SJCRH30 (cell line): ENCODE results near the gene MOB3C. TPM values are rescaled to one million over a fixed set of nuclear protein-coding genes. Genes with fewer than 3 reads are reported as not detected.

Experiments
- DNase-seq, 2 experiments: peaks; one replicate each; pipeline ENCODE4 v3.0.0-alpha.2; 2015 to 2020
- H3K27ac ChIP-seq: fragments of 250-450 bp; sonication (Bioruptor Pico); 2 replicates; pipeline ENCODE4 v1.5.1; 2020; ENCODE audit warnings: mild to moderate bottlenecking, moderate library complexity
- H3K27me3 ChIP-seq: fragments of 250-450 bp; sonication (Bioruptor Pico); 2 replicates; pipeline ENCODE4 v1.5.1; 2020; ENCODE audit warnings: mild to moderate bottlenecking, moderate library complexity
- H3K36me3 ChIP-seq: fragments of 250-450 bp; sonication (Bioruptor Pico); 2 replicates; pipeline ENCODE4 v1.5.1; 2020; ENCODE audit warnings: mild to moderate bottlenecking, moderate library complexity
- H3K4me1 ChIP-seq: fragments of 250-450 bp; sonication (Bioruptor Pico); 2 replicates; pipeline ENCODE4 v1.5.1; 2020; ENCODE audit warnings: mild to moderate bottlenecking, moderate library complexity
- H3K4me3 ChIP-seq: fragments of 250-450 bp; sonication (Bioruptor Pico); 2 replicates; pipeline ENCODE4 v1.5.1; 2020; ENCODE audit warnings: mild to moderate bottlenecking, moderate library complexity
- H3K9me3 ChIP-seq: fragments of 250-450 bp; sonication (Bioruptor Pico); replicated peaks from 2 replicates; pipeline ENCODE4 v1.5.1; 2020; ENCODE audit warnings: mild to moderate bottlenecking, moderate library complexity
- total RNA-seq: library from RNA; depleted of rRNA; stranded (reverse); fragments of >200 nt; shearing (Covaris generic); gene quantifications from 2 replicates; pipeline ENCODE4 v1.2.3, GENCODE V29; 2014; rRNA removed

Gene MOB3C
- total RNA-seq, 1 experiment from 2014 or later = 4.3 TPM

DNA sequence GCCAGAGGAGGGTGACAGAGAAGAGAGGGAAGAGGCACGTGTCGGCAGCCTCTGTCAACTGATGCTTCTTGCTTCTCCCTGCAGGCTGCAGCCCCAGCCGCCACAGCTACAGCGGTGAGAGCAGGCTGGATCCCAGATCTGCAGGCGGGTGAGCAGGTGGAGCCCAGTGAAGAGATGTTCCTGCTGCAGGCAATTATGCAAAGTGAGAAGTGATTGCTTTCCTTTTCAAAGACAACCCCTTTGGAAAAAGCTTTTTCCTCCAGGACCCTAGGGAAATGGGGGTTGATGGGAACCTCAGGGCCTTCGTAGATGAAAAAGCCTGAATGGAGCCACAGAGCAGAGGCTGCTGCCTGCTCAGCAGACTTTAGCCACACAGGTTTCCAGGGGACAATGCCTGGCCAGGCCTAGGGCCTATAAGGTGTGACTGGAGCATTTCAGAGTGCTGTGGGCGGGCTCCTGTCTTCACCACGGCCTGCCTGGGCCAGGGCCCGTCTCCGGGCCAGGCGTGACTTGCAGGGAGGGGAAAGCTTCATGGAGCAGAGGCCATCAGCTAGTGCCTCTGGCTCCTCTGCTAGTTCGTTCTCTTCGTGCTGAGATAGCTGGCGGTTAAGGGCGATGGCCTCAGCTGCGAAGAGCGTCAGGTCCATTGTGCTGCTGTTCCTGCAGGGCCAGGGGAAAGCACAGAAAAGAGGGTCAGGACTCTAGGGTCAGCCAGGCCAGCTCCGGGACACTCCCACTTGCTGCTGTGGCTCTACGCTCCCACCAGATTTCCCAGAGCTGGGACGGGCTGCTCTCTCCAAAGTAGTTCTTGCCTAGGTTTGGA, 58.3 kb downstream of the MOB3C start:
- no peak for DNase-seq
- no peaks in the 10 kb centered on the region for H3K36me3 ChIP-seq
- no peaks in the 10 kb centered on the region for H3K9me3 ChIP-seq
- H3K27me3 ChIP-seq = no peaks in the 10 kb centered on the region
- H3K4me3 ChIP-seq = no peak overlapping the region
- no peaks in the 10 kb centered on the region for H3K4me1 ChIP-seq
- H3K27ac ChIP-seq = no peak overlapping the region

Other genes with a start within 250 kb of the MOB3C start
- gene FAAH, start 222.5 kb downstream of the MOB3C start, total RNA-seq = 0.34 TPM in 1 of 2 replicates, not detected in the other
- gene DMBX1, start 127.0 kb downstream of the MOB3C start, total RNA-seq = not detected in 2 replicates
- 0.12 and 0.25 TPM in 2 replicates for gene KNCN, start 65.2 kb downstream of the MOB3C start, total RNA-seq
- 25.1 and 26.7 TPM in 2 replicates for gene MKNK1, start 12.5 kb downstream of the MOB3C start, total RNA-seq
- 54.3 and 58.9 TPM in 2 replicates for gene ATPAF1, start 51.6 kb upstream of the MOB3C start, total RNA-seq
- not detected in 2 replicates for gene TEX38, start 55.0 kb upstream of the MOB3C start, total RNA-seq
- gene EFCAB14, start 102.3 kb upstream of the MOB3C start, total RNA-seq = 46.7 and 50.3 TPM in 2 replicates
- not detected in 2 replicates for gene CYP4B1, start 182.2 kb upstream of the MOB3C start, total RNA-seq